Chondrocyte (in vitro differentiated cells): ENCODE measurements around the gene HLF. TPM values are rescaled to one million over a fixed set of nuclear protein-coding genes. Genes with fewer than 3 reads are reported as not detected.

Experiments
- DNase-seq: peaks from one replicate; pipeline ENCODE4 v3.0.0; 2021; ENCODE audit warnings: mixed read lengths, low spot score
- H3K27ac Mint-ChIP-seq: one replicate; pipeline ENCODE4 v1.8.0; 2021; ENCODE audit warnings: mild to moderate bottlenecking, moderate library complexity, mixed read lengths; ENCODE audit not compliant: unreplicated experiment
- H3K27me3 Mint-ChIP-seq: 2 replicates; pipeline ENCODE4 v1.8.0; 2021; ENCODE audit warnings: low read depth, mixed read lengths
- H3K36me3 Mint-ChIP-seq: 2 replicates; pipeline ENCODE4 v1.8.0; 2021; ENCODE audit warnings: low read depth, mixed read lengths
- H3K4me1 Mint-ChIP-seq: 2 replicates; pipeline ENCODE4 v1.8.0; 2021; ENCODE audit warnings: low read depth, mild to moderate bottlenecking, mixed read lengths
- H3K4me3 Mint-ChIP-seq: one replicate; pipeline ENCODE4 v1.8.0; 2021; ENCODE audit warnings: mild to moderate bottlenecking, moderate library complexity, mixed read lengths; ENCODE audit not compliant: unreplicated experiment
- H3K9me3 Mint-ChIP-seq: 2 replicates; pipeline ENCODE4 v1.8.0; 2021; ENCODE audit warnings: low read depth, mixed read lengths
- total RNA-seq: library from RNA; stranded (reverse); gene quantifications from 3 replicates; pipeline ENCODE4 v1.2.1, GENCODE V29; 2021
- TF ChIP-seq, protein P1 (sequence below): fragments of 200-600 bp; sonication (generic); IDR thresholded peaks from 2 replicates; pipeline ENCODE4 v1.5.0; 2021; ENCODE audit warnings: antibody characterized with exemption, mild to moderate bottlenecking, moderate library complexity

The HLF gene
- total RNA-seq, 1 donor from 2014 or later, result 0.47 TPM

DNA sequence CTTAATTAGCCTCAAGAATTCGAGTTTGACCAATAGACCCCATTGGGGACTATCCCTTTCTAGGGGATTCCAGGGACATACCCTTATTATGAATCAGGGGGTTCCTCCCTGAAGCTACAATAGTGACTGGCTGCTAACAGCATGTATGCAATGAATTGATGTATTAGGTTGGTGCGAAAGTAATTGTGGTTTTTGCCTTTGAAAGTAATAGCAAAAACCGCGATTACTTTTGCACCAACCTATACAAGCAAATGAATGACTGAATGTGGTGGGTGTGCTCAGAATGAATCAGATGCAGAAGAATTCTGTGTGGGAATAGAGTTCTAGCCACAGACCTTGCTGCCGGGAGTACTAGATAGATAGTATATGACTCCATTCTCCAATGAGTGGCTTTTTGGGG, 76.7 kb downstream of the HLF start:
- no peak for DNase-seq
- Mint-ChIP-seq H3K27ac (no peak overlapping the region), H3K4me1 (no peaks in the 10 kb centered on the region), H3K9me3 (peaks cover 7% of the 10 kb centered on the region), H3K36me3 (peaks cover 2% of the 10 kb centered on the region), H3K4me3 (no peak overlapping the region), H3K27me3 (peaks cover 23% of the 10 kb centered on the region)
- TF ChIP-seq, protein P1, sequence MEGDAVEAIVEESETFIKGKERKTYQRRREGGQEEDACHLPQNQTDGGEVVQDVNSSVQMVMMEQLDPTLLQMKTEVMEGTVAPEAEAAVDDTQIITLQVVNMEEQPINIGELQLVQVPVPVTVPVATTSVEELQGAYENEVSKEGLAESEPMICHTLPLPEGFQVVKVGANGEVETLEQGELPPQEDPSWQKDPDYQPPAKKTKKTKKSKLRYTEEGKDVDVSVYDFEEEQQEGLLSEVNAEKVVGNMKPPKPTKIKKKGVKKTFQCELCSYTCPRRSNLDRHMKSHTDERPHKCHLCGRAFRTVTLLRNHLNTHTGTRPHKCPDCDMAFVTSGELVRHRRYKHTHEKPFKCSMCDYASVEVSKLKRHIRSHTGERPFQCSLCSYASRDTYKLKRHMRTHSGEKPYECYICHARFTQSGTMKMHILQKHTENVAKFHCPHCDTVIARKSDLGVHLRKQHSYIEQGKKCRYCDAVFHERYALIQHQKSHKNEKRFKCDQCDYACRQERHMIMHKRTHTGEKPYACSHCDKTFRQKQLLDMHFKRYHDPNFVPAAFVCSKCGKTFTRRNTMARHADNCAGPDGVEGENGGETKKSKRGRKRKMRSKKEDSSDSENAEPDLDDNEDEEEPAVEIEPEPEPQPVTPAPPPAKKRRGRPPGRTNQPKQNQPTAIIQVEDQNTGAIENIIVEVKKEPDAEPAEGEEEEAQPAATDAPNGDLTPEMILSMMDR, result no peak

DNA sequence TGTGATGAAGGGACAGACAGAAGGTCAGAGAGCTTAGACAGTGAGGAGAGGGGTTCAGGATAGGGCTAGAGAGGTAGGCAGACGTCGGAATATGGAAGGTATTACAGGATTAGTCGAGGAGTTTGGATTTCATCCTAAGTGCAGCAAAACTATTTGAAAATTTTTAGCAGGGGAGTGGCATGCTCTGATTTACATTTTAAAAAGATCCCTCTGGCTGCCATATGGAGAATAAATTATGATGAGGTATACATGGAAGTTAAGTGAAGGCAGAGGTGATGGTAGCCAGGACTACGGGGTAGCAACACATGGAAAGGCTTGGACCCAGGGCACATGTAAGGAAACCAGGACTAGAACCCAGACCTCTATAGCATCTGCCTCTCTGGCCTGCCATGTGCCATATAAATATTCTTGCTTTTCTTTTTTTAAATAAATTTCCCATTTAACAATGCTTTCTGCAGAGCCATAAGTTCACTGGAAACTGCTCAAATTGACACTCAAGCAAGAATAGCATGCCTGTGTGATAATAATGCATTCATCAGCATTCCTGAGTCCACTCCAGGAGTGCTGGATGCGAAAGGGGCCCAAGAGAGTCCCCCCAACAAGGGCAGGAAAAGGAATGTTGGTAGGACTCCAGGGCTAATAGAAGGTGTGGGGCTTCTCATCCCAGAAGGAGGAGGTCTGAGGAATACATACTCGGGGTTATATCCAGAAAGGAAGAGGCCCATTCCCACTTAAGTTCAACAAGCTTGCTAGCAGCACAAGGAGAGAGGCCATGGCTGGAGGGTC, 78.2 kb downstream of the HLF start:
- Mint-ChIP-seq H3K4me3 (no peak overlapping the region), H3K36me3 (peaks cover 2% of the 10 kb centered on the region), H3K4me1 (no peaks in the 10 kb centered on the region), H3K27me3 (peaks cover 23% of the 10 kb centered on the region), H3K27ac (no peak overlapping the region), H3K9me3 (peaks cover 9% of the 10 kb centered on the region)
- no peak for DNase-seq
- TF ChIP-seq, protein P1, result no peak

GRCh38 chr17:55343900-55344513, 79.2 kb downstream of the HLF start:
- H3K27me3 Mint-ChIP-seq, result peaks cover 21% of the 10 kb centered on the region
- TF ChIP-seq, protein P1, result no peak
- peaks cover 2% of the 10 kb centered on the region for H3K36me3 Mint-ChIP-seq
- no peak for DNase-seq
- H3K27ac Mint-ChIP-seq, result no peak overlapping the region
- H3K4me3 Mint-ChIP-seq, result no peak overlapping the region
- peaks cover 2% of the 10 kb centered on the region for H3K4me1 Mint-ChIP-seq
- H3K9me3 Mint-ChIP-seq, result peaks cover 9% of the 10 kb centered on the region

DNA sequence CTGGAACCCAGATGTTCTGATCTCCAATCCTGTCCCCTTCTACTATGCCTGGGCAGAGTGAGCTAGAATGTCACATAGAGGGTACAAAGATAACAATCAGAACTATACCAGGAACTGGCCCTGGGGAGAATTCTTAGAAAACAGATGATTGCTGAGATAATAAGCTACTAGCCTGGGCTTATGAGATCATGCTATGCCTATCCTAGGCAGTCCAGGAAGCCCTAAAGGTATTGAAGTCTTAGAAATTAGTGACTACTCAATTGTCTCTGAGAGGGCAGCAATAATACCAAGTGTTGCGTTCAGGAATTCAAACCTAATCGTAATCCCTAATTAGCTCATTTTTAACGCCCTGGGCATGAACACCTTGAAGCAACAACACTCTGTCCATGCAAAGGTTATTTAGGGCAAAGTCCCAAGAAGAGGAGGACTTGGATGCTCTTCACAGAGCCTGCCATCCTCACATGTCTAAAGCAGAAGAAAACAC, 79.8 kb downstream of the HLF start:
- DNase-seq, result no peak
- H3K36me3 Mint-ChIP-seq, result peaks cover 2% of the 10 kb centered on the region
- peaks cover 17% of the 10 kb centered on the region for H3K27me3 Mint-ChIP-seq
- H3K27ac Mint-ChIP-seq, result no peak overlapping the region
- TF ChIP-seq, protein P1, result no peak
- H3K4me3 Mint-ChIP-seq, result no peak overlapping the region
- peaks cover 3% of the 10 kb centered on the region for H3K4me1 Mint-ChIP-seq
- peaks cover 9% of the 10 kb centered on the region for H3K9me3 Mint-ChIP-seq

DNA sequence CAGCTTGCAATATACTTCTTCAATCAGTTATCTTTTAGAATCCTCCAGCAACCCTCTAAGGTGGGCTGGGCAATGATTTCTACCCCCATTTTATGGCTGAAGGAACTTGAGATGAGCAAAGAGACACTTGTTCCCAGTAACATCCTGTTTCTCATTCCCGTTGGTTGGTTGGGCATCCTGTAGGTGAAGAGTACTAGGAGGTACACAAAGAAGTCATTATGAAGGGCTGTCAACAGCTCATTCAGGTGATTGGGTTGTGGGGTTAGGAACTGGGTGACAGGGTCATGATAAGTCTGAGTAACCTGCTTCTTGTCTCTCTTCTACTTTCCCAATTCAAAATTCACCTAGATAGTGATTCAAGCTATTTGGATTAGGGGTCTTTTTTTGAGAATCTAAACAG, 80.4 kb downstream of the HLF start:
- Mint-ChIP-seq H3K4me1 (peaks cover 3% of the 10 kb centered on the region), H3K36me3 (peaks cover 2% of the 10 kb centered on the region), H3K27me3 (peaks cover 12% of the 10 kb centered on the region), H3K27ac (no peak overlapping the region), H3K9me3 (peaks cover 9% of the 10 kb centered on the region), H3K4me3 (no peak overlapping the region)
- no peak for DNase-seq
- TF ChIP-seq, protein P1, result no peak
